Stimulated activated naive CD4-positive, alpha-beta T cell treated with Interleukin-2 at 50 U/mL for 16 hours (primary cell): ENCODE data around the gene SEMA7A.

Experiments used
- DNase-seq: peaks from one replicate; lab custom pipeline; 2025; lab: John Stamatoyannopoulos, UW

The SEMA7A gene

GRCh38 chr15:74415966-74416916 is 17.5 kb downstream of the SEMA7A start:
- DNase-seq = no peak

- no peak for DNase-seq
Measured at GRCh38 chr15:74414603-74415338, 19.0 kb downstream of the SEMA7A start.

GRCh38 chr15:74414081-74414580 is 19.6 kb downstream of the SEMA7A start:
- DNase-seq = no peak

- no peak for DNase-seq
Measured at GRCh38 chr15:74413350-74414080, 20.2 kb downstream of the SEMA7A start.

GRCh38 chr15:74412159-74412558 is 21.6 kb downstream of the SEMA7A start:
- DNase-seq = no peak

- DNase-seq = no peak
Measured at GRCh38 chr15:74411686-74412085, 22.1 kb downstream of the SEMA7A start.

GRCh38 chr15:74410502-74410901 is 23.3 kb downstream of the SEMA7A start:
- no peak for DNase-seq

GRCh38 chr15:74409225-74409624 is 24.5 kb downstream of the SEMA7A start:
- DNase-seq = no peak

GRCh38 chr15:74408815-74409214 is 24.9 kb downstream of the SEMA7A start:
- no peak for DNase-seq

GRCh38 chr15:74408385-74408784 is 25.4 kb downstream of the SEMA7A start:
- DNase-seq = no peak

- no peak for DNase-seq
Measured at GRCh38 chr15:74406992-74407705, 26.6 kb downstream of the SEMA7A start.

GRCh38 chr15:74406517-74406916 is 27.2 kb downstream of the SEMA7A start:
- DNase-seq = no peak

GRCh38 chr15:74405823-74406222 is 27.9 kb downstream of the SEMA7A start:
- no peak for DNase-seq

- DNase-seq = no peak
Measured at GRCh38 chr15:74403991-74404563, 29.7 kb downstream of the SEMA7A start.

- no peak for DNase-seq
Measured at GRCh38 chr15:74403588-74403919, 30.2 kb downstream of the SEMA7A start.

- peak; percentile 71 for DNase-seq
Measured at GRCh38 chr15:74402873-74403587, 30.7 kb downstream of the SEMA7A start.

- no peak for DNase-seq
Measured at GRCh38 chr15:74402337-74402841, 31.4 kb downstream of the SEMA7A start.

- DNase-seq = peak; percentile 42
Measured at GRCh38 chr15:74400915-74401757, 32.6 kb downstream of the SEMA7A start.

GRCh38 chr15:74400313-74400860 is 33.4 kb downstream of the SEMA7A start:
- no peak for DNase-seq
